Thoracic aorta (tissue), 2 donors: ENCODE data around the gene RBM38. TPM values are rescaled to one million over a fixed set of nuclear protein-coding genes. Genes with fewer than 3 reads are reported as not detected.
"Not testable (repeated sequence)": the region's sequence is repeated elsewhere in the genome, so short reads cannot be mapped to it uniquely, and the experiment has no call there.

ENCODE experiments used
- ATAC-seq: fragments of 150-250 bp; one replicate; pipeline ENCODE4 v1.8.0; 2017; ENCODE audit warnings: low read depth; ENCODE audit not compliant: insufficient number of reproducible peaks, low FRiP score
- DNase-seq: peaks from one replicate; pipeline ENCODE4 v3.0.0-alpha.2; 2020; ENCODE audit warnings: low spot score
- H3K27ac ChIP-seq, 2 donors: fragments of 200-600 bp; sonication (generic); 1 replicate in 1 of 2; 2 replicates in 1 of 2; pipeline ENCODE4 v1.5.1; 2016; ENCODE audit warnings: mild to moderate bottlenecking in 2 of 2, moderate library complexity in 2 of 2
- H3K27me3 ChIP-seq: fragments of 200-600 bp; sonication (generic); replicated peaks from 2 replicates; pipeline ENCODE4 v1.6.0; 2016; ENCODE audit warnings: mild to moderate bottlenecking; ENCODE audit not compliant: insufficient read depth
- H3K36me3 ChIP-seq: fragments of 200-600 bp; sonication (generic); one replicate; pipeline ENCODE4 v1.5.1; 2016
- H3K4me1 ChIP-seq, 2 donors: fragments of 200-600 bp; sonication (generic); 1 replicate in 1 of 2; 2 replicates in 1 of 2; pipeline versions ENCODE4 v1.5.1 to v1.6.0; 2016; ENCODE audit warnings: low read depth in 2 of 2, mild to moderate bottlenecking in 1 of 2; ENCODE audit not compliant: control insufficient read depth in 1 of 2
- H3K4me3 ChIP-seq: fragments of 200-600 bp; sonication (generic); 2 replicates; pipeline ENCODE4 v1.5.1; 2016; ENCODE audit warnings: mild to moderate bottlenecking
- H3K9me3 ChIP-seq: fragments of 200-600 bp; sonication (generic); 2 replicates; pipeline ENCODE4 v1.5.1; 2016
- CTCF ChIP-seq: fragments of 200-600 bp; sonication (generic); IDR thresholded peaks from one replicate; pipeline ENCODE4 v1.5.1; 2019; ENCODE audit warnings: antibody characterized with exemption
- total RNA-seq, 2 donors: library from RNA; depleted of rRNA; stranded (reverse); fragments of >200 nt; gene quantifications; one replicate each; pipeline versions ENCODE4 v1.1.0 to v1.2.3, GENCODE V29; 2016

Gene RBM38
- total RNA-seq, 2 donors from 2014 or later: 9.6 to 24.8 TPM

GRCh38 chr20:57415771-57416170 lies 24.6 kb downstream of the RBM38 start:
- TF ChIP-seq CTCF: no peak
- no peak for DNase-seq
- Histone ChIP-seq H3K4me3 (no peak overlapping the region), H3K4me1 (peaks cover 3 to 12% of the 10 kb centered on the region in 2 donors), H3K9me3 (no peaks in the 10 kb centered on the region), H3K36me3 (no peaks in the 10 kb centered on the region), H3K27ac (no peak overlapping the region), H3K27me3 (no peaks in the 10 kb centered on the region)
- no peak for ATAC-seq

- H3K4me3 ChIP-seq: no peak overlapping the region
- ATAC-seq: no peak
- no peak overlapping the region for H3K27ac ChIP-seq
- H3K4me1 ChIP-seq: peaks cover 3 to 12% of the 10 kb centered on the region in 2 donors
- no peak for DNase-seq
- no peaks in the 10 kb centered on the region for H3K36me3 ChIP-seq
- TF ChIP-seq CTCF: no peak
- no peaks in the 10 kb centered on the region for H3K9me3 ChIP-seq
- H3K27me3 ChIP-seq: no peaks in the 10 kb centered on the region
Measured at GRCh38 chr20:57416296-57417022, 25.3 kb downstream of the RBM38 start.

GRCh38 chr20:57417051-57417689 lies 26.0 kb downstream of the RBM38 start:
- ATAC-seq (no peak), DNase-seq (no peak)
- Histone ChIP-seq H3K4me1 (peaks cover 3 to 12% of the 10 kb centered on the region in 2 donors), H3K27ac (no peak overlapping the region), H3K27me3 (no peaks in the 10 kb centered on the region), H3K9me3 (no peaks in the 10 kb centered on the region), H3K4me3 (no peak overlapping the region), H3K36me3 (no peaks in the 10 kb centered on the region)
- TF ChIP-seq CTCF: no peak

DNA sequence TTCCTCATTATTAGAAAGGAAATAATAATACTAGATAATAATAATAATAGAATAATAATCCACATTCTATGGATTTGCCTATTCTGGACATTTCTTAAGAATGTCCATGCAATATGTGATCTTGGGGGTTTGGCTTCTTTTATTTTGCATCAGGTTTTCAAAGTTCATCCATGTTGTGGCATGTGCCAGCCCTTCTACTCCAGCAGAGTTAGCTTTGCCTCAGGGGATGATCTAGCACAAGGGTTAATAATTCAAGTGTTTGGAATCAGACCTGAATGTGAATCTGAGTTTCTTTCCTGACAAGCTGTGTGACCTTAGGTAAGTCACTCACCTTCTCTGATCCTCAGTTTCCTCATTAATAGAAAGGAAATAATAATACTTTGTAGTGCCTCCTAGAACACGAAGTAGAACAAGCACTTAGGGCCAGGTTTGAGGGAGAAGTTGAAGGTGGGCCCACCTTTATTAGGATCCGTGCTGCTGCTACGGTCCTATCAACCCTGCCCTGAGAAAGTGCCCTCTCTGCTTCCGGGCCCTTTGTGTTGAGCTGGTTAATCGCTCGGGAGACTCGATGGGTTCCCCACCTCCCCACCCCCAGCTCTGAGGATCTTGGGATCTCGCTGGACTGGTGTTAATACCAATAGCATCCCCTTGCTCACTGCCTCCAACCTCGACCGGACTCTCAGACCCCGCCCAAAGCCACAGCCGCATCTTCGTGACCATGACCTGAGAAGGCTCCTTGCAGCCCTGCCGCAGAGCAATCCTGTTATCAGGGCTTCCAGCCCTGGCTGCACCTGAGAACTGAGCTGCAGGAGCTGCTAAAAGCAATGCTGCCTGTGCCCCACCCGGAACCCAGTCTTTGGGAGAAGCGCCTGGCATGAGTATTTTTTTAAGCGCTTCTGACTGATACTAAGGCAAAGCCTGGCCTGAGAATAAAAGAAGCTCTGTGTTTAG lies 26.9 kb downstream of the RBM38 start:
- ATAC-seq: no peak
- TF ChIP-seq CTCF: no peak
- H3K4me3 ChIP-seq: no peak overlapping the region
- H3K4me1 ChIP-seq: peaks cover 3 to 12% of the 10 kb centered on the region in 2 donors
- DNase-seq: no peak
- no peaks in the 10 kb centered on the region for H3K27me3 ChIP-seq
- H3K36me3 ChIP-seq: no peaks in the 10 kb centered on the region
- no peak overlapping the region for H3K27ac ChIP-seq
- no peaks in the 10 kb centered on the region for H3K9me3 ChIP-seq

DNA sequence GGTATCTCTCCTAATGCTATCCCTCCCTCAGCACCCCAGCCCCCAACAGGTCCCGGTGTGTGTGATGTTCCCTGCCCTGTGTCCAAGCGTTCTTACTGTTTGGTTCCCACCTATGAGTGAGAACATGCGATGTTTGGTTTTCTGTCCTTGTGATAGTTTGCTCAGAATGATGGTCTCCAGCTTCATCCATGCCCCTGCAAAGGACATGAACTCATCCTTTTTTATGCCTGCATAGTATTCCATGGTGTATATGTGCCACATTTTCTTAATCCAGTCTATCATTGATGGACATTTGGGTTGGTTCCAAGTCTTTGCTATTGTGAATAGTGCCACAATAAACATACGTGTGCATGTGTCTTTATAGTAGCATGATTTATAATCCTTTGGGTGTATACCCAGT lies 28.3 kb downstream of the RBM38 start:
- not testable (repeated sequence) for ATAC-seq, H3K4me1 ChIP-seq, H3K27me3 ChIP-seq, H3K4me3 ChIP-seq, DNase-seq, H3K9me3 ChIP-seq, H3K27ac ChIP-seq, H3K36me3 ChIP-seq
